Common myeloid progenitor, CD34-positive (primary cell): Measurements from ENCODE around the gene ALKBH5.

Experiments
- CTCF ChIA-PET: fragments of 350-600 bp; sonication (Branson Sonifier 250); formaldehyde crosslinking; loops from one replicate; lab custom pipeline; 2021; ENCODE audit warnings: antibody characterized with exemption; lab: Charles Lee
- POLR2A ChIA-PET: fragments of 350-600 bp; sonication (Branson Sonifier 250); formaldehyde crosslinking; loops from one replicate; lab custom pipeline; 2021; ENCODE audit warnings: antibody characterized with exemption; lab: Charles Lee
- DNase-seq, 3 donors: peaks; one replicate each; pipeline versions ENCODE4 v3.0.0 to v3.0.0-alpha.2; 2013
- H3K27ac ChIP-seq, 2 experiments: 1 replicate in 1 of 2; 2 replicates in 1 of 2; pipeline ENCODE4 v1.7.0; 2013; ENCODE audit warnings: inconsistent platforms in 2 of 2, low read length in 2 of 2, mild to moderate bottlenecking in 2 of 2, low read depth in 1 of 2, moderate library complexity in 1 of 2; ENCODE audit not compliant: severe bottlenecking in 2 of 2, insufficient read depth in 1 of 2, poor library complexity in 1 of 2
- H3K27me3 ChIP-seq, 5 experiments: replicated peaks in 2 of 5; 1 replicate in 3 of 5; 2 replicates in 2 of 5; pipeline versions ENCODE4 v1.6.1 to v1.7.0; 2013; ENCODE audit warnings: low read length in 4 of 5, mild to moderate bottlenecking in 2 of 5, moderate library complexity in 2 of 5, inconsistent platforms in 1 of 5; ENCODE audit not compliant: insufficient read depth in 5 of 5, control insufficient read depth in 4 of 5
- H3K36me3 ChIP-seq, 4 experiments: 1 replicate in 2 of 4; 2 replicates in 2 of 4; pipeline versions ENCODE4 v1.6.1 to v1.7.0; 2013; ENCODE audit warnings: low read length in 3 of 4, control low read depth in 1 of 4, mild to moderate bottlenecking in 1 of 4; ENCODE audit not compliant: control insufficient read depth in 4 of 4, insufficient read depth in 4 of 4
- H3K4me1 ChIP-seq, 4 experiments: 1 replicate in 3 of 4; 2 replicates in 1 of 4; pipeline versions ENCODE4 v1.6.1 to v1.7.1; 2013; ENCODE audit warnings: low read length in 3 of 4, mild to moderate bottlenecking in 3 of 4, control low read depth in 1 of 4, inconsistent platforms in 1 of 4, moderate library complexity in 1 of 4; ENCODE audit not compliant: control insufficient read depth in 4 of 4, insufficient read depth in 4 of 4; ENCODE audit errors: control extremely low read depth in 1 of 4
- H3K4me3 ChIP-seq, 7 experiments: 1 replicate in 4 of 7; 2 replicates in 3 of 7; pipeline versions ENCODE4 v1.5.1 to v1.7.0; 2013; ENCODE audit warnings: mild to moderate bottlenecking in 7 of 7, low read length in 6 of 7, moderate library complexity in 6 of 7, inconsistent platforms in 2 of 7, low read depth in 2 of 7, control low read depth in 1 of 7; ENCODE audit not compliant: insufficient read depth in 4 of 7, control insufficient read depth in 1 of 7; ENCODE audit errors: extremely low read depth in 1 of 7
- H3K9me3 ChIP-seq, 5 experiments: 1 replicate in 4 of 5; 2 replicates in 1 of 5; pipeline versions ENCODE4 v1.6.1 to v1.7.1; 2013; ENCODE audit warnings: low read length in 4 of 5, mild to moderate bottlenecking in 2 of 5, inconsistent platforms in 1 of 5, low read depth in 1 of 5, moderate library complexity in 1 of 5; ENCODE audit not compliant: control insufficient read depth in 4 of 5, insufficient read depth in 2 of 5; ENCODE audit errors: control extremely low read depth in 1 of 5
- WGBS: methylation state at CpG from one replicate; pipeline ENCODE4 v1.1.5; 2013; ENCODE audit not compliant: insufficient coverage; 5-methylcytosine and 5-hydroxymethylcytosine counted together

The ALKBH5 gene

GRCh38 chr17:18231164-18231563 is 47.5 kb downstream of the ALKBH5 start:
- H3K27me3 ChIP-seq = no peaks in the 10 kb centered on the region
- H3K4me3 ChIP-seq = no peak overlapping the region
- H3K9me3 ChIP-seq = no peaks in the 10 kb centered on the region
- H3K27ac ChIP-seq = no peak overlapping the region
- peaks cover 0 to 11% (median 7%) of the 10 kb centered on the region in 4 experiments for H3K4me1 ChIP-seq
- POLR2A ChIA-PET = no interaction called here
- DNase-seq = no peak
- CTCF ChIA-PET = no interaction called here
- H3K36me3 ChIP-seq = peaks cover 2 to 28% (median 9%) of the 10 kb centered on the region in 4 experiments
- WGBS = 95% methylated on average over 9 of the region's 9 CpGs

- POLR2A ChIA-PET = no interaction called here
- Histone ChIP-seq H3K27me3 (no peaks in the 10 kb centered on the region), H3K9me3 (no peaks in the 10 kb centered on the region), H3K36me3 (peaks cover 2 to 50% (median 16%) of the 10 kb centered on the region in 4 experiments), H3K27ac (no peak overlapping the region), H3K4me1 (peaks cover 0 to 7% (median 0%) of the 10 kb centered on the region in 4 experiments), H3K4me3 (no peak overlapping the region)
- no peak for DNase-seq
- 97% methylated on average over 20 of the region's 22 CpGs for WGBS
- CTCF ChIA-PET = interaction anchor here (0.7 kb wide), 1 partner anchor 94 kb away, joined by 3 read pairs; no protein-coding TSS in a partner anchor
Measured at GRCh38 chr17:18233803-18234518, 50.3 kb downstream of the ALKBH5 start.

GRCh38 chr17:18234853-18235380 is 51.3 kb downstream of the ALKBH5 start:
- Histone ChIP-seq H3K27me3 (no peaks in the 10 kb centered on the region), H3K4me1 (peaks cover 0 to 7% (median 0%) of the 10 kb centered on the region in 4 experiments), H3K4me3 (no peak overlapping the region), H3K36me3 (peaks cover 2 to 52% (median 16%) of the 10 kb centered on the region in 4 experiments), H3K9me3 (no peaks in the 10 kb centered on the region), H3K27ac (no peak overlapping the region)
- CTCF ChIA-PET = interaction anchor here (0.6 kb wide), 1 partner anchor 95 kb away, joined by 4 read pairs; no protein-coding TSS in a partner anchor
- no peak for DNase-seq
- WGBS = 97% methylated on average over 22 of the region's 22 CpGs
- POLR2A ChIA-PET = no interaction called here

GRCh38 chr17:18235743-18236256 is 52.2 kb downstream of the ALKBH5 start:
- 87% methylated on average over 14 of the region's 14 CpGs for WGBS
- Histone ChIP-seq H3K4me3 (no peak overlapping the region), H3K27me3 (no peaks in the 10 kb centered on the region), H3K9me3 (no peaks in the 10 kb centered on the region), H3K27ac (no peak overlapping the region), H3K36me3 (peaks cover 2 to 59% (median 16%) of the 10 kb centered on the region in 4 experiments), H3K4me1 (peaks cover 0 to 7% (median 0%) of the 10 kb centered on the region in 4 experiments)
- CTCF ChIA-PET = no interaction called here
- POLR2A ChIA-PET = interaction anchor here (0.7 kb wide), 1 partner anchor 11 kb away, joined by 3 read pairs; no protein-coding TSS in a partner anchor
- DNase-seq = peak in 1 of 3 donors; percentile 8

- no peak for DNase-seq
- ChIA-PET CTCF (interaction anchor here (0.8 kb wide), 1 partner anchor 25 kb away, joined by 3 read pairs; no protein-coding TSS in a partner anchor), POLR2A (no interaction called here)
- no peak overlapping the region for H3K4me3 ChIP-seq
- H3K27ac ChIP-seq = no peak overlapping the region
- H3K4me1 ChIP-seq = peaks cover 0 to 7% (median 0%) of the 10 kb centered on the region in 4 experiments
- 100% methylated on average over 11 of the region's 18 CpGs for WGBS
- H3K27me3 ChIP-seq = no peaks in the 10 kb centered on the region
- no peaks in the 10 kb centered on the region for H3K9me3 ChIP-seq
- peaks cover 2 to 66% (median 20%) of the 10 kb centered on the region in 4 experiments for H3K36me3 ChIP-seq
Measured at GRCh38 chr17:18236494-18236893, 52.9 kb downstream of the ALKBH5 start.

GRCh38 chr17:18237461-18237860 is 53.8 kb downstream of the ALKBH5 start:
- Histone ChIP-seq H3K27ac (no peak overlapping the region), H3K36me3 (peaks cover 2 to 75% (median 27%) of the 10 kb centered on the region in 4 experiments), H3K4me1 (peaks cover 0 to 7% (median 0%) of the 10 kb centered on the region in 4 experiments), H3K27me3 (no peaks in the 10 kb centered on the region), H3K9me3 (no peaks in the 10 kb centered on the region), H3K4me3 (no peak overlapping the region)
- WGBS = 97% methylated on average over 18 of the region's 20 CpGs
- ChIA-PET POLR2A (no interaction called here), CTCF (interaction anchor here (1.4 kb wide), 1 partner anchor 10 kb away, joined by 4 read pairs; no protein-coding TSS in a partner anchor)
- no peak for DNase-seq
